Measurements from ENCODE around the gene HACD1. TPM values are rescaled to one million over a fixed set of nuclear protein-coding genes. Genes with fewer than 3 reads are reported as not detected.
"Not testable (repeated sequence)": the region's sequence is repeated elsewhere in the genome, so short reads cannot be mapped to it uniquely, and the experiment has no call there.

Gene HACD1
- total RNA-seq, 4 donors from 2014 or later: 17.4 to 29.9 (median 19.1) TPM

DNA sequence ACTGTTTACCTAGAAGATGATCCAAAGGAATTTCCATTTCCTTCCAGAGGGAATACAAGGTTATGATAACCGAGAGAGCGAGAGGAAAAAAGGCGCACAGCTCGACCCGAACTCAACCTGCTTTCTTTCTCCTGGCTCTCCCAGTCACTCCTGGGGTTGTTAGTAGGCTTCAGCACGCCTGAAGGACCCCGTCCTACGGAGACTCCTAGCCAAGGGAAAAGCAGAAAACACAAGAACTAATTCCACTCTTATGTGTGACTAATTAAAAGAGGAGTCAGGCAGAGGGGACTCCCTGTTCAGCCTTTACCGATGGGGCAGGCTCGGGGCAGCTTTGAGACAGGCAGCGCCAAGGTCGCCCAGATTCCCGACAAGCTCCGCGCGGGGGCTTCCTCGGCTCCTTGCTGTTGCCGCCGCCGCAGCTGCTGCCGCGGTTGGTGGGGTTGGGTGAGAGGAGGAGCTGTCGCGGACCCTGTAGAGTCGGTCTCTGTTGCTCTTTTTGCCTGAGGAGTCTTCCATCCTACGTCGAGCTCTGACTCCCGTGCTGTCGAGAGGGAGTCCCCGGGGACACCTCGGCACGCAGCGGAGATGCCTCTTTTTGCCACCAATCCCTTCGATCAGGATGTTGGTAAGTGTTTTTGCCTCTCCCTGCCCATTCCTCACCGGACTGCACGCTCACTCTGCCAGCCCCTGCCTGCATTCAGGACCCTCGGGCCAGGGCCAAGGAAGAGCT, 26.7 kb upstream of the HACD1 start, which contains the start of gene STAM:
TSS of gene STAM (plus strand) at position 397 of the 730 bp plus-strand sequence. CDS start at position 586, 189 bp downstream.
- TF ChIP-seq, protein P1, sequence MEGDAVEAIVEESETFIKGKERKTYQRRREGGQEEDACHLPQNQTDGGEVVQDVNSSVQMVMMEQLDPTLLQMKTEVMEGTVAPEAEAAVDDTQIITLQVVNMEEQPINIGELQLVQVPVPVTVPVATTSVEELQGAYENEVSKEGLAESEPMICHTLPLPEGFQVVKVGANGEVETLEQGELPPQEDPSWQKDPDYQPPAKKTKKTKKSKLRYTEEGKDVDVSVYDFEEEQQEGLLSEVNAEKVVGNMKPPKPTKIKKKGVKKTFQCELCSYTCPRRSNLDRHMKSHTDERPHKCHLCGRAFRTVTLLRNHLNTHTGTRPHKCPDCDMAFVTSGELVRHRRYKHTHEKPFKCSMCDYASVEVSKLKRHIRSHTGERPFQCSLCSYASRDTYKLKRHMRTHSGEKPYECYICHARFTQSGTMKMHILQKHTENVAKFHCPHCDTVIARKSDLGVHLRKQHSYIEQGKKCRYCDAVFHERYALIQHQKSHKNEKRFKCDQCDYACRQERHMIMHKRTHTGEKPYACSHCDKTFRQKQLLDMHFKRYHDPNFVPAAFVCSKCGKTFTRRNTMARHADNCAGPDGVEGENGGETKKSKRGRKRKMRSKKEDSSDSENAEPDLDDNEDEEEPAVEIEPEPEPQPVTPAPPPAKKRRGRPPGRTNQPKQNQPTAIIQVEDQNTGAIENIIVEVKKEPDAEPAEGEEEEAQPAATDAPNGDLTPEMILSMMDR (IDR thresholded peaks at IDR 0.05): no peak
- ATAC-seq (ENCODE audit: low FRiP score) (peak; percentile 91), DNase-seq (ENCODE audit: low spot score) (peak; percentile 62)

DNA sequence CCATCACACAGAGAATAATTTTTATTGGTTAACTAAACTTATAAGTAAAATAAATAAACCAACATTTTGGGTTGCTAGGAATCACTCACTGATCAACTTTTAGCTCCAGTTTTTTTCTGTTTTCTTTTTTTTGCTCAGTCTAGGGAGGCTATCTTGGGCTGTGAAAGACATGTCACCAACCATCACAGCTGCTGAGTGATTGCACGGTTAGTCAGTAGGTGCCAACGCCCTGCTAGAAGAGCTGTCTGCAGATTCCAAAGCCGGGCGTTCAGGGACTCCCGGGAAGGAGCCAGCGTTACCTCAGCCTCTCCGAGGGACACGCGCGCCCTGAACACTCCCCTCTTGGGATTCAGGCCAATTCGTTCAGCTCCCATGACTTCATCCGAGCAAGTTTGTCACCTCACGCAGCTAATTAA, 26.2 kb upstream of the HACD1 start:
- DNase-seq (ENCODE audit: low spot score): peak; percentile 41
- ATAC-seq (ENCODE audit: low FRiP score): peak; percentile 86
- TF ChIP-seq, protein P1 (IDR thresholded peaks at IDR 0.05): no peak

DNA sequence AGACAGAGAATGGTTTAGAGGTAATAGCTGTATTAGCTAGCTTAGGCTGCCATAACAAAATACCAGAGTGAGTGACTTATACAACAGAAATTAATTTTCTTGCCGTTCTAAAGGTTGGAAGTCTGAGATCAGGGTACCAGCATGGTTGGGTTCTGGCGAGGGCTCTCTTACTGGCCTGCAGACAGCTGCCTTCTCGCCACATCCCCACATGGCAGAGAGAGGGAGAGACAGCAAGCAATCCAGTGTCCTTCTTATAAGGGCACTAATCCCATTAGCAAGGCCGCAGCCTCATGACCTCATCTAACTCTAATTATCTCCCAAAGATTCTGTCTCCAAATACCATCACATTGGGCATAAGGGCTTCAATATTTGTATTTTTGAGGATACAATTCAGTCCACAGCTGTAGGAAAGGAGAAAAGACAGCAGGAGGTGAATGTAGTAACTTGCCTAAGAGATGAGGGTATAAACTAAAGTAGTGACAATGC, 23.2 kb upstream of the HACD1 start:
- TF ChIP-seq, protein P1 (IDR thresholded peaks at IDR 0.05): no peak
- DNase-seq (ENCODE audit: low spot score) (no peak), ATAC-seq (ENCODE audit: low FRiP score) (no peak)

DNA sequence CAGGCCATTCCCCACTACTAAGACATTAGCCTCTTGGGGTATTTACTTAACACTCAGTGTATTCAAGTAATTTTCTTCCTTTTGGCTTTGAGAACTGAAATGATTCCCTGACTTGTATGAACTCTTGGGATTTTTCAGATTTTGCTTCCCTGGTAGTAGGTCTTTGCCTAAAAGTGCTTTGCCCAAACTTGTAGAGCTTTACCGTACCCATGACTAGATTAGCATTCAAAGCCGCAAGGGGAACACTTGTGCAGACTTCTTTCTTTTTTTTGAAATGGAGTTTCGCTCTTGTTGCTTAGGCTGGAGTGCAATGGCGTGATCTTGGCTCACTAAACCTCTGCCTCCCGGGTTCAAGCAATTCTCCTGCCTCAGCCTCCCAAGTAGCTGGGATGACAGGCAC, 20.7 kb upstream of the HACD1 start:
- TF ChIP-seq, protein P1 (IDR thresholded peaks at IDR 0.05): no peak
- no peak for ATAC-seq (ENCODE audit: low FRiP score)

DNA sequence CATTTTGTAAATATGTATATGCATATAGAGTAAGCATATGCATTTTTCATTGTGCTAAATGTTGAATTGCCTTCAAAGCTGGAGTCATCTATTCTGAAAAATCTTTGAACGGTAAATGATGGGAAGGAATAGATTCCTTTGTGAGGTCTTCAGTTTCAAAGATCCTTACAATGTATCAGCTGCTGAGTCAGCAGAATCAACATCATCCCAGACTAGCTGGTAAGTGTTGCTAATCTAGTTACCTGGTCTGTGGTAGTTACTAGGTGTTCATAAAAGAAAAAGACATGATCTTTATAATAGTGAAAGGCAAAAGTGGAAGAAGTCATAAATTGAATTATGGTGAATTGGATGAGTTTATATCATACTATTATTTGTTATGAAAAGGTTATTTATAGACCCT, 16.2 kb upstream of the HACD1 start:
- ATAC-seq (ENCODE audit: low FRiP score) (no peak), DNase-seq (ENCODE audit: low spot score) (no peak)
- TF ChIP-seq, protein P1 (IDR thresholded peaks at IDR 0.05): no peak

More for the DNA sequence above, 20.7 kb upstream of the HACD1 start:
- no peak for DNase-seq (ENCODE audit: low spot score)

DNA sequence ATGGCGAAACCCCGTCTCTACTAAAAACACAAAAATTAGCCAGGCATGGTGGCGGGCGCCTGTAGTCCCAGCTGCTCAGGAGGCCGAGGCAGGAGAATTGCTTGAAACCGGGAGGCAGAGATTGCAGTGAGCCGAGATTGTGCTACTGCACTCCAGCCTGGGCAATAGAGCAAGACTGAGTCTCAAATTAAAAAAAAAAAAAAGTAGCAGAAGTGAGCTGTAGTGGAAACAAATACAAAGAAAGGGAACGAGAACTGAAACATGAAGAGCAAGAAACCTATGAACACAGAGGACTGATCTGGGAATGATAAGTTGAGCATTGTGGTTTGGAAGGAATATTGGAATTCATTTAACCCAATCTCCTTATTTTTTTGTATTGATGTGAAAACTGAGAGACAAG, 15.4 kb upstream of the HACD1 start:
- not testable (repeated sequence) for ATAC-seq (ENCODE audit: low FRiP score); DNase-seq (ENCODE audit: low spot score)

DNA sequence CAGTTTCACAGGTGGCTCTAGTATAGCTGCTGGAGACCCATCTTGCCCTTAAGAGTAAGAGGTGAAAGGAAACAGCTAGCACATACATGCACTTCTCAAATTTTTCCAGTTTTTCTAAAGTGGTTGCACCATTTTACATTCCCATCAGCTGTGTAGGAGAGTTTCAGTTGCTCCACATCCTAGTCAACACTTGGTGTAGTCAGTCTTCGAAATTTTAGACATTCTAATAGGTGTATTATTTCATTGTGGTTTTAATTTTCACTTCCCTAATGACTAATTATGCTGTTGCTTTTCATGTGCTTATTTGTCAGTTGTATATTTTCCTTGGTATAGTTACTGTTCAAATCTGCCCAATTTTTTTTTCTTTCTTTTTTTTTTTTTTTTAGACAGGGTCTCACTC, 9.5 kb upstream of the HACD1 start:
- TF ChIP-seq, protein P1 (IDR thresholded peaks at IDR 0.05): no peak
- ATAC-seq (ENCODE audit: low FRiP score) (no peak), DNase-seq (ENCODE audit: low spot score) (no peak)
